Measurements from ENCODE around the gene SSTR4.
"Not testable (repeated sequence)": the region's sequence is repeated elsewhere in the genome, so short reads cannot be mapped to it uniquely, and the experiment has no call there.

The SSTR4 gene

DNA sequence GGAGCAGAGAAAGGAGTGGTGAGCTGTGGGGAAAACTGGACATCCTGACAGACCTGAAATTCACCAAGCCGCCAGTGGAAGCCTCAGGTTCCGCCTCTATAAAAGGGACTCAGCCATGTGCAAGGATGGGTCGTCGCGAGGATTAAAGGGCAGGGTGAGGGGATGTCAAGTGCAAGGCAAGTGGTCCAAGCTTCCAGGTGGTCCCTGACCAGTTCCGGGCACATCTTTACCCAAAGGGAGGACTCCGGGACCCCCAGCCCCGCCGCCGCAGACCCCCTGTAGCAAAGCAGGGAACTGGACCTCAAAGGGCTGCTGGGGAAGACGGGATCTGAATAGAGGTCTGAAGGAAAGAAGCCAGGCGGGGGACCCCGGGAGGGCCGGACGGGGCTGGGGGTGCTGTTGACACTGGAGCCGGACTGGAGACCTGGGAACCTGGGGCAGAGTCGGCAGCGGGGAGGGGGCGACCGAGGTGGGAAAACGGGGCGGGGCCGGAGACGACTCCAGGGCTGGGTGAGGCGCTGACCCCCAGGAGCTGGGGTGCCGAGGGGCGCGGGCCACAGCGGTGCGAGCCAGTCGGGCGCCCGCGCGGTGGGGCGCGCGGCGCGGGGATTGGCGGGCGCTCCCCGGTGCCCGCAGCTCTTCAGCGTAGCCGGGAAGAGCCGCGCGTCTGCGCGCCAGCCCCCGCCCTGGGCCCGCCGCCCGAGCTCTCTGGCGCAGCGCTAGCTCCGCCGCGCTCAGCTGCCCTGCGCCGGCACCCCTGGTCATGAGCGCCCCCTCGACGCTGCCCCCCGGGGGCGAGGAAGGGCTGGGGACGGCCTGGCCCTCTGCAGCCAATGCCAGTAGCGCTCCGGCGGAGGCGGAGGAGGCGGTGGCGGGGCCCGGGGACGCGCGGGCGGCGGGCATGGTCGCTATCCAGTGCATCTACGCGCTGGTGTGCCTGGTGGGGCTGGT is at the start of gene SSTR4:
Gene SSTR4, plus strand, starts transcription at position 592 of the 951 bp plus-strand sequence. Its CDS starts 172 bp downstream, at position 764.
- Histone ChIP-seq H3K36me3 (ENCODE audit: insufficient read depth, low read length) (no peaks in the 10 kb centered on the region), H2AFZ (ENCODE audit: low read depth, low read length) (no peak within 1 kb of the TSS), H3K27me3 (ENCODE audit: insufficient read depth, low read length) (peaks cover 18% of the 10 kb centered on the region), H3K9me3 (ENCODE audit: low read length) (no peaks in the 10 kb centered on the region), H3K4me3 (ENCODE audit: low read length) (no peak within 1 kb of the TSS), H3K4me1 (ENCODE audit: insufficient read depth, low read length) (no peaks in the 10 kb centered on the region)

DNA sequence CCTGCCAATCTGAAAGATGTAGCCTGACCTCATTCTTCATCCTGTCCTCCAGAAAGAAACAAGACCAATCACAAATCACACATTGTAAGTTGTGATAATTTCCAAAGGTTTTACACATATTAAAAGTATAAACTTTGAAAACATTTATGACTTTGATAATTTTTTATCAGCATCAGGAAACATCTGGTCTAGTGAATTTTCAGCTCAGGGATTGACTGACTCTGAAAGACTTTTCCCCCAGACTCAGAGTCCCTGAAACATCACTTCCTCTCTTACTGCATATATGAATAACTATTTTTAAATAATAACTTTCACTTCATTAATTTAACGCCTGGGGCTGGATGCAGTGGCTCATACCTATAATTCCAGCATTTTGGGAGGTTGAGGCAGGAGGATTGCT is 48.5 kb upstream of the SSTR4 start:
- Histone ChIP-seq H3K4me1 (ENCODE audit: insufficient read depth, low read length) (no peaks in the 10 kb centered on the region), H3K4me3 (ENCODE audit: low read length) (no peak overlapping the region), H3K27me3 (ENCODE audit: insufficient read depth, low read length) (no peaks in the 10 kb centered on the region), H3K36me3 (ENCODE audit: insufficient read depth, low read length) (no peaks in the 10 kb centered on the region), H2AFZ (ENCODE audit: low read depth, low read length) (no peak overlapping the region), H3K9me3 (ENCODE audit: low read length) (no peaks in the 10 kb centered on the region)

GRCh38 chr20:22991424-22991823 is 43.7 kb upstream of the SSTR4 start:
- H3K27me3 ChIP-seq (ENCODE audit: insufficient read depth, low read length); H3K4me3 ChIP-seq (ENCODE audit: low read length); H3K9me3 ChIP-seq (ENCODE audit: low read length); H3K4me1 ChIP-seq (ENCODE audit: insufficient read depth, low read length); H2AFZ ChIP-seq (ENCODE audit: low read depth, low read length); H3K36me3 ChIP-seq (ENCODE audit: insufficient read depth, low read length): not testable (repeated sequence)

GRCh38 chr20:22993823-22994222 is 41.3 kb upstream of the SSTR4 start:
- H3K9me3 ChIP-seq (ENCODE audit: low read length), result no peaks in the 10 kb centered on the region
- no peak overlapping the region for H3K4me3 ChIP-seq (ENCODE audit: low read length)
- no peaks in the 10 kb centered on the region for H3K27me3 ChIP-seq (ENCODE audit: insufficient read depth, low read length)
- H2AFZ ChIP-seq (ENCODE audit: low read depth, low read length), result no peak overlapping the region
- no peaks in the 10 kb centered on the region for H3K36me3 ChIP-seq (ENCODE audit: insufficient read depth, low read length)
- H3K4me1 ChIP-seq (ENCODE audit: insufficient read depth, low read length), result no peaks in the 10 kb centered on the region

DNA sequence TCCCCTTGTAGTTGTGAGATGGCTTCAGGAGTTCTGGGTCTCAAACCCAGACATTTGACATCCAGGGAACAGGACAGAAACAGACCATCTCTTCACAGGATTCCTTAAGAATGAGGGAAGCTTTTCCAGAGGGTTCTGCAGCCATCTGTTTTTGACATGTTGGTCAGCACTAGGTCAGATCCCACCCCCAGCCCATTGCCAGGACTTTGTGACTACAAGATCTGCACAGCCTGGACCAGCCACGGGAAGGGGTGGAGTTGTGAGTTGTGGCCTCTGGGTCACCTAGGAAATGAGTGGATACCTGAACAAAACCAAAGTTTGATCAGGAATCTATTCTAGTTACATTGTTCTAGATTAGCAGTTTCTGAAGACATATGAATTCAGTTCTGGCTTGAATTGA is 39.2 kb upstream of the SSTR4 start:
- Histone ChIP-seq H3K4me1 (ENCODE audit: insufficient read depth, low read length) (no peaks in the 10 kb centered on the region), H3K4me3 (ENCODE audit: low read length) (no peak overlapping the region), H3K9me3 (ENCODE audit: low read length) (no peaks in the 10 kb centered on the region), H3K27me3 (ENCODE audit: insufficient read depth, low read length) (no peaks in the 10 kb centered on the region), H3K36me3 (ENCODE audit: insufficient read depth, low read length) (no peaks in the 10 kb centered on the region), H2AFZ (ENCODE audit: low read depth, low read length) (no peak overlapping the region)

- H3K4me1 ChIP-seq (ENCODE audit: insufficient read depth, low read length), result no peaks in the 10 kb centered on the region
- H3K27me3 ChIP-seq (ENCODE audit: insufficient read depth, low read length), result no peaks in the 10 kb centered on the region
- no peak overlapping the region for H3K4me3 ChIP-seq (ENCODE audit: low read length)
- H3K36me3 ChIP-seq (ENCODE audit: insufficient read depth, low read length), result no peaks in the 10 kb centered on the region
- H2AFZ ChIP-seq (ENCODE audit: low read depth, low read length), result no peak overlapping the region
- H3K9me3 ChIP-seq (ENCODE audit: low read length), result no peaks in the 10 kb centered on the region
These were observed 36.6 kb upstream of the SSTR4 start for GRCh38 chr20:22998476-22998875.

GRCh38 chr20:22999756-23000155 is 35.4 kb upstream of the SSTR4 start:
- Histone ChIP-seq H3K27me3 (ENCODE audit: insufficient read depth, low read length) (no peaks in the 10 kb centered on the region), H3K4me1 (ENCODE audit: insufficient read depth, low read length) (no peaks in the 10 kb centered on the region), H3K4me3 (ENCODE audit: low read length) (no peak overlapping the region), H3K9me3 (ENCODE audit: low read length) (no peaks in the 10 kb centered on the region), H3K36me3 (ENCODE audit: insufficient read depth, low read length) (no peaks in the 10 kb centered on the region), H2AFZ (ENCODE audit: low read depth, low read length) (no peak overlapping the region)

DNA sequence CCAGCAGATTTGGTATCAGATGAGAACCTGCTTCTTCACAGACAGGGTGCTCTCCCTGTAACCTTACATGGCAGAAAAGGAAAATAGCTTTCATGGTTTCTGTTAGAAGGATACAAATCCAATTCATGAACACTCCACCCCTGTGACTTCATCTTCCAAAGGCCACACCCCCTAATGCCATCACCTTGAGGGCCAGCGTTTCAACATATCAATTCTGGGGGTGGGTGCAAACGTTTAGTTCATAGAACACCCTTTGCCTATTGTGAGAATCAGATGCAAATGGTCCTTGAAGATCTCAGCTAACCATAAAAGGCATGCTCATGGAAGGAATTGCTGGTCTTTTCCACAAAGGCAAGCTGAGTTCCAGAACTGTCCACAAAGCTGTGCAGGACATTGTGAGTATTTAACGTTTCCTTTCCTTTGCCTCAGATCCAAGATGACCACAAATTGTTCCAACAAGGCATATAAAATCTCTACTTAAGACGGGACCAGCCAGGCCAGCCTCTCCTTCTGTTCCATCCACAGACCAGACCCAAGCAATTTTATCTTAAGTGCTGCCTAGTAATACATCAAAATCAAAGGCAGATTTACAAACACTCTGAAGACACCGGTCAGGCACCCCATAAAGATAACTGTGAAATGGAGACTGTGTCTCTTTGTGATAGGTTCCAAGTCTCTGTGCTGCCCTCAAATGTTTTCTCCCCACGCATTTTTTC is 34.7 kb upstream of the SSTR4 start:
- Histone ChIP-seq H3K9me3 (ENCODE audit: low read length) (no peaks in the 10 kb centered on the region), H2AFZ (ENCODE audit: low read depth, low read length) (no peak overlapping the region), H3K4me1 (ENCODE audit: insufficient read depth, low read length) (no peaks in the 10 kb centered on the region), H3K36me3 (ENCODE audit: insufficient read depth, low read length) (no peaks in the 10 kb centered on the region), H3K27me3 (ENCODE audit: insufficient read depth, low read length) (no peaks in the 10 kb centered on the region), H3K4me3 (ENCODE audit: low read length) (no peak overlapping the region)

DNA sequence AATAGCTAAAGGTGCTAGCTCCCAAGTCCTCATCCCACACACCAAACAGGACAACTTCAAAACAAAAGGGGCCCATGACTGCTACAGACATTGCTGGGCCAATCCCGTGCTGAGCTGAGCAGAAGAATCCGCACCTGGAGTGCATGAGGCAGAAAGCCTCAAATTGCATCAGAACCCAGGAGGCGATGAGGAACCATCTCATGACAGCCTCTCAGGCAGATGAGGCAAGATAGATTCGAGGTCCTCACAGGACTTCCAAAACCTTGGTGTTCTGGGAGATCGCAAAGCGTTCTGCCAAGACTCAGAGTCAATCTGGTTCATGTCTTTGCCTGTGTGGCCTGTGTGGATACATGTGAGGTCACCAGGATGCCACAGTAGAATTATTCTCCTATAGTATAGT is 32.8 kb upstream of the SSTR4 start:
- no peaks in the 10 kb centered on the region for H3K9me3 ChIP-seq (ENCODE audit: low read length)
- no peak overlapping the region for H3K4me3 ChIP-seq (ENCODE audit: low read length)
- no peaks in the 10 kb centered on the region for H3K4me1 ChIP-seq (ENCODE audit: insufficient read depth, low read length)
- no peak overlapping the region for H2AFZ ChIP-seq (ENCODE audit: low read depth, low read length)
- no peaks in the 10 kb centered on the region for H3K36me3 ChIP-seq (ENCODE audit: insufficient read depth, low read length)
- no peaks in the 10 kb centered on the region for H3K27me3 ChIP-seq (ENCODE audit: insufficient read depth, low read length)

GRCh38 chr20:23003077-23003635 is 32.0 kb upstream of the SSTR4 start:
- Histone ChIP-seq H3K27me3 (ENCODE audit: insufficient read depth, low read length) (no peaks in the 10 kb centered on the region), H3K4me1 (ENCODE audit: insufficient read depth, low read length) (no peaks in the 10 kb centered on the region), H3K9me3 (ENCODE audit: low read length) (no peaks in the 10 kb centered on the region), H2AFZ (ENCODE audit: low read depth, low read length) (no peak overlapping the region), H3K36me3 (ENCODE audit: insufficient read depth, low read length) (no peaks in the 10 kb centered on the region), H3K4me3 (ENCODE audit: low read length) (no peak overlapping the region)

DNA sequence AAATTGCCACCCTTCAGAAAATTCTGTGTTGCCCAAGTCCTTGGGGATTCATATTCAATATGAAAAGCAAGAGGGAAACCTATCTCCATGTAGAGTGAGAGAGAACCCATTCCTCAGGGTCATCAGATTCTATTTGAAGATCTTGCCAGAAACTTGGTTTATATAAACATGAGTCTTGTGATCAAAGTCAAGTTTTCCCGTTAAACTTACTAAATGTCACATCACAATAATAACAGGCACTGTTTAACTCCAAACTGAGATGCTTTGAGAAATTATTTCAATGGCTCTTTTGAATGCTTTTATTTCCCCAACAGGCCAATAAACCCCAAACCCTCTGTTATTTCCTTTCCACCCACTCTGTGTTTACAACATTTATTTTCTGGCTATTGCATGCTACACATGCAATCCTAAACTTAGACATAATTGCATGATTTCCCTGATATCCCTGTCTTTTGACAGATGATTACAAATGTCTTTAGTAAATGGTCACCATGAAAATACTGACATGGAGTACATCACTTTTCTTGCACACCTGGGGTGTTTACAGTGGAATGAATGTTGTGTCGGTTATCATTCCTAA is 31.1 kb upstream of the SSTR4 start:
- no peak overlapping the region for H2AFZ ChIP-seq (ENCODE audit: low read depth, low read length)
- no peaks in the 10 kb centered on the region for H3K4me1 ChIP-seq (ENCODE audit: insufficient read depth, low read length)
- no peaks in the 10 kb centered on the region for H3K27me3 ChIP-seq (ENCODE audit: insufficient read depth, low read length)
- no peaks in the 10 kb centered on the region for H3K9me3 ChIP-seq (ENCODE audit: low read length)
- no peaks in the 10 kb centered on the region for H3K36me3 ChIP-seq (ENCODE audit: insufficient read depth, low read length)
- H3K4me3 ChIP-seq (ENCODE audit: low read length), result no peak overlapping the region

GRCh38 chr20:23005776-23006175 is 29.3 kb upstream of the SSTR4 start:
- H2AFZ ChIP-seq (ENCODE audit: low read depth, low read length), result no peak overlapping the region

GRCh38 chr20:23007462-23007861 is 27.6 kb upstream of the SSTR4 start:
- H3K27me3 ChIP-seq (ENCODE audit: insufficient read depth, low read length), result no peaks in the 10 kb centered on the region
- no peak overlapping the region for H2AFZ ChIP-seq (ENCODE audit: low read depth, low read length)
- no peaks in the 10 kb centered on the region for H3K4me1 ChIP-seq (ENCODE audit: insufficient read depth, low read length)
- H3K36me3 ChIP-seq (ENCODE audit: insufficient read depth, low read length), result no peaks in the 10 kb centered on the region
- H3K4me3 ChIP-seq (ENCODE audit: low read length), result no peak overlapping the region
- no peaks in the 10 kb centered on the region for H3K9me3 ChIP-seq (ENCODE audit: low read length)

More at GRCh38 chr20:23005776-23006175, 29.3 kb upstream of the SSTR4 start:
- Histone ChIP-seq H3K4me1 (ENCODE audit: insufficient read depth, low read length) (no peaks in the 10 kb centered on the region), H3K36me3 (ENCODE audit: insufficient read depth, low read length) (no peaks in the 10 kb centered on the region), H3K27me3 (ENCODE audit: insufficient read depth, low read length) (no peaks in the 10 kb centered on the region), H3K9me3 (ENCODE audit: low read length) (no peaks in the 10 kb centered on the region), H3K4me3 (ENCODE audit: low read length) (no peak overlapping the region)
